ENCODE results near the gene PFKL. TPM values are rescaled to one million over a fixed set of nuclear protein-coding genes. Genes with fewer than 3 reads are reported as not detected.

The PFKL gene
- total RNA-seq, 1 experiment from 2014 or later, result 150 TPM

DNA sequence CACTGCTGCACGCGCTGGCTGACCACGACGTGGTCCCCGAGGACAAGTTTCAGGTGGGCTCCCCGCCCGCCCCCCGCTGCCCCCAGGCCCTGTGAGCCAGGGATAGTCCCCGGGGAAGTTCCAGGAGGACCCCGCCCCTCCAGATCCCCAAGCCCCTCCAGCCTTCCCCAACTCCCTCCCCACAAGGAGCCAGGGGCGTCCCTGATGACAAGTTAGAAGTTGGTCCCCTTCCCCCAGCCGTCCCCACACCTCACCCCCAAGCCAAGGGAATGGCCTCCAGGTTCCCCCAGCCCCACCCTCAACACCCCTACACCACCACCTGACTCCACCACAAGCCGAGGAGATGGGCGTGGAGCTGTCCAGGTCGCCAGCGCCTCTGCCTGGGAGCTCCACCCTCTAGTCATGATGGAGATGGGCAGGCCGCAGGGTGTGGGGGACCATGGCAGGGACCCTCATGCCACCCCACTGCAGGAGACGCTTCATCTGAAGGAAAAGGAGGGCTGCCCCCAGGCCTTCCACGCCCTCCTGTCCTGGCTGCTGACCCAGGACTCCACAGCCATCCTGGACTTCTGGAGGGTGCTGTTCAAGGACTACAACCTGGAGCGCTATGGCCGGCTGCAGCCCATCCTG, 13.7 kb upstream of the PFKL start:
- no peak for ATAC-seq

More for the DNA sequence above, 13.7 kb upstream of the PFKL start:
- intact Hi-C loops (cut with micrococcal nuclease), result no loop called here
- ChIA-PET CTCF (interaction anchor here (1.7 kb wide), 1 partner anchor 12 kb away, joined by 8 read pairs; no protein-coding TSS in a partner anchor), RAD21 (ENCODE audit: low non-redundant PET in 1 of 2, low total read pairs in 2 of 2, uncharacterized antibody in 2 of 2, unreplicated experiment in 2 of 2) (no interaction called here), POLR2A (no interaction called here)
- no peak overlapping the region for H2AFZ ChIP-seq (ENCODE audit: low read depth, low read length, poor library complexity, severe bottlenecking)
- BruUV-seq (replicated peaks), result no TSS peak
- no peaks in the 10 kb centered on the region for H3K27me3 ChIP-seq (ENCODE audit: insufficient read depth, low read length)
- no peaks in the 10 kb centered on the region for H3K9me3 ChIP-seq (ENCODE audit: control insufficient read depth in 1 of 2, insufficient read depth in 1 of 2, low read depth in 1 of 2, low read length in 2 of 2)
- no peak overlapping the region for H3K9ac ChIP-seq (ENCODE audit: low read length)
- no peaks in the 10 kb centered on the region for H3K9me2 ChIP-seq (ENCODE audit: insufficient read depth)
- H3K4me2 ChIP-seq (ENCODE audit: low read length), result no peak overlapping the region
- no peak for DNase-seq (ENCODE audit: low read depth, low spot score)
- H3K4me1 ChIP-seq (ENCODE audit: control insufficient read depth in 1 of 2, insufficient read depth in 2 of 2, low read length in 2 of 2), result no peaks in the 10 kb centered on the region
- H3K4me3 ChIP-seq (replicated peaks in 1 of 2; ENCODE audit: low read depth in 1 of 2, low read length in 2 of 2), result no peak overlapping the region
- TF ChIP-seq ZNF274 (IDR thresholded peaks at IDR 0.05; ENCODE audit: low read depth, low read length) (no peak), CBX3 (IDR thresholded peaks at IDR 0.05; ENCODE audit: low read depth) (no peak), TCF7L2 (IDR thresholded peaks at IDR 0.05; ENCODE audit: borderline replicate concordance, extremely low read depth, insufficient read depth, insufficient read length) (no peak), POLR2A (IDR thresholded peaks at IDR 0.05; ENCODE audit: borderline replicate concordance, extremely low read depth, insufficient read depth, insufficient read length) (no peak), POLR2AphosphoS5 (IDR thresholded peaks at IDR 0.05; ENCODE audit: low read depth, low read length) (no peak), ZFX (IDR thresholded peaks at IDR 0.05) (no peak), EZH2phosphoT487 (IDR thresholded peaks at IDR 0.05; ENCODE audit: borderline replicate concordance) (no peak), CEBPB (IDR thresholded peaks at IDR 0.05; ENCODE audit: low read depth) (no peak), SP1 (IDR thresholded peaks at IDR 0.05; ENCODE audit: low read depth) (no peak), EGR1 (IDR thresholded peaks at IDR 0.05; ENCODE audit: low read depth) (no peak), ELF1 (IDR thresholded peaks at IDR 0.05; ENCODE audit: borderline replicate concordance, low read depth) (no peak), EZH2 (IDR thresholded peaks at IDR 0.05) (no peak), SIN3A (IDR thresholded peaks at IDR 0.05; ENCODE audit: low read depth) (no peak)
- TF ChIP-seq, protein P1, sequence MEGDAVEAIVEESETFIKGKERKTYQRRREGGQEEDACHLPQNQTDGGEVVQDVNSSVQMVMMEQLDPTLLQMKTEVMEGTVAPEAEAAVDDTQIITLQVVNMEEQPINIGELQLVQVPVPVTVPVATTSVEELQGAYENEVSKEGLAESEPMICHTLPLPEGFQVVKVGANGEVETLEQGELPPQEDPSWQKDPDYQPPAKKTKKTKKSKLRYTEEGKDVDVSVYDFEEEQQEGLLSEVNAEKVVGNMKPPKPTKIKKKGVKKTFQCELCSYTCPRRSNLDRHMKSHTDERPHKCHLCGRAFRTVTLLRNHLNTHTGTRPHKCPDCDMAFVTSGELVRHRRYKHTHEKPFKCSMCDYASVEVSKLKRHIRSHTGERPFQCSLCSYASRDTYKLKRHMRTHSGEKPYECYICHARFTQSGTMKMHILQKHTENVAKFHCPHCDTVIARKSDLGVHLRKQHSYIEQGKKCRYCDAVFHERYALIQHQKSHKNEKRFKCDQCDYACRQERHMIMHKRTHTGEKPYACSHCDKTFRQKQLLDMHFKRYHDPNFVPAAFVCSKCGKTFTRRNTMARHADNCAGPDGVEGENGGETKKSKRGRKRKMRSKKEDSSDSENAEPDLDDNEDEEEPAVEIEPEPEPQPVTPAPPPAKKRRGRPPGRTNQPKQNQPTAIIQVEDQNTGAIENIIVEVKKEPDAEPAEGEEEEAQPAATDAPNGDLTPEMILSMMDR (IDR thresholded peaks at IDR 0.05 in 2 of 3, conservative IDR thresholded peaks at IDR 0.05 in 1 of 3; ENCODE audit: borderline replicate concordance in 1 of 3, insufficient read depth in 1 of 3, low read depth in 2 of 3, low read length in 2 of 3), result no peak
- TF ChIP-seq, protein P2, sequence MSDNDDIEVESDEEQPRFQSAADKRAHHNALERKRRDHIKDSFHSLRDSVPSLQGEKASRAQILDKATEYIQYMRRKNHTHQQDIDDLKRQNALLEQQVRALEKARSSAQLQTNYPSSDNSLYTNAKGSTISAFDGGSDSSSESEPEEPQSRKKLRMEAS (IDR thresholded peaks at IDR 0.05), result no peak
- TF ChIP-seq, protein P3, sequence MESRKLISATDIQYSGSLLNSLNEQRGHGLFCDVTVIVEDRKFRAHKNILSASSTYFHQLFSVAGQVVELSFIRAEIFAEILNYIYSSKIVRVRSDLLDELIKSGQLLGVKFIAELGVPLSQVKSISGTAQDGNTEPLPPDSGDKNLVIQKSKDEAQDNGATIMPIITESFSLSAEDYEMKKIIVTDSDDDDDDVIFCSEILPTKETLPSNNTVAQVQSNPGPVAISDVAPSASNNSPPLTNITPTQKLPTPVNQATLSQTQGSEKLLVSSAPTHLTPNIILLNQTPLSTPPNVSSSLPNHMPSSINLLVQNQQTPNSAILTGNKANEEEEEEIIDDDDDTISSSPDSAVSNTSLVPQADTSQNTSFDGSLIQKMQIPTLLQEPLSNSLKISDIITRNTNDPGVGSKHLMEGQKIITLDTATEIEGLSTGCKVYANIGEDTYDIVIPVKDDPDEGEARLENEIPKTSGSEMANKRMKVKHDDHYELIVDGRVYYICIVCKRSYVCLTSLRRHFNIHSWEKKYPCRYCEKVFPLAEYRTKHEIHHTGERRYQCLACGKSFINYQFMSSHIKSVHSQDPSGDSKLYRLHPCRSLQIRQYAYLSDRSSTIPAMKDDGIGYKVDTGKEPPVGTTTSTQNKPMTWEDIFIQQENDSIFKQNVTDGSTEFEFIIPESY (IDR thresholded peaks at IDR 0.05; ENCODE audit: extremely low read depth, insufficient replicate concordance, low read length), result no peak
- H3K36me3 ChIP-seq (ENCODE audit: control insufficient read depth in 1 of 2, insufficient read depth in 2 of 2, low read length in 2 of 2), result no peaks in the 10 kb centered on the region
- no peak overlapping the region for H3K27ac ChIP-seq (ENCODE audit: low read depth, low read length)
- no peaks in the 10 kb centered on the region for H4K20me1 ChIP-seq (ENCODE audit: insufficient read depth)
- no peaks in the 10 kb centered on the region for H3K79me2 ChIP-seq (ENCODE audit: insufficient read depth, low read length)

Data from HCT116 (cell line).